Upper lobe of left lung (tissue), 4 donors: ENCODE results near the gene HLA-DQA2.

ENCODE experiments used
- CTCF ChIP-seq, 6 experiments: fragments of 450-650 bp in 4 of 6; fragments of 200-600 bp in 2 of 6; sonication (generic) in 2 of 6; IDR thresholded peaks; one replicate each; pipeline ENCODE4 v1.5.1; 2016 to 2019; ENCODE audit warnings: antibody characterized with exemption in 6 of 6
- POLR2A ChIP-seq, 4 donors: fragments of 450-650 bp; IDR thresholded peaks; one replicate each; pipeline ENCODE4 v1.5.1; 2016 to 2017; ENCODE audit warnings: antibody characterized with exemption in 4 of 4, mild to moderate bottlenecking in 2 of 4

GRCh38 chr6:32716396-32716795 lies 24.8 kb upstream of the HLA-DQA2 start:
- TF ChIP-seq CTCF (IDR thresholded peaks at IDR 0.05) (no peak), POLR2A (IDR thresholded peaks at IDR 0.05) (no peak)
